Fibroblast of lung (primary cell): ENCODE measurements around the gene TMED9. TPM values are rescaled to one million over a fixed set of nuclear protein-coding genes. Genes with fewer than 3 reads are reported as not detected.

Experiments used
- DNase-seq, 2 donors: peaks; one replicate each; pipeline versions ENCODE4 v3.0.0 to v3.0.0-alpha.2; 2010; ENCODE audit warnings: low read depth in 2 of 2
- H2AFZ ChIP-seq: 2 replicates; pipeline ENCODE4 v1.5.1; 2012; ENCODE audit warnings: low read length, control low read depth, inconsistent platforms
- H3K27ac ChIP-seq: 2 replicates; pipeline ENCODE4 v1.5.1; 2011; ENCODE audit warnings: low read length, control low read depth; ENCODE audit not compliant: insufficient read depth
- H3K27me3 ChIP-seq: 2 replicates; pipeline ENCODE4 v1.5.1; 2011; ENCODE audit warnings: mild to moderate bottlenecking, low read length; ENCODE audit not compliant: control insufficient read depth, insufficient read depth
- H3K36me3 ChIP-seq: 2 replicates; pipeline ENCODE4 v1.5.1; 2011; ENCODE audit warnings: low read length; ENCODE audit not compliant: control insufficient read depth, insufficient read depth
- H3K4me1 ChIP-seq: 2 replicates; pipeline ENCODE4 v1.5.1; 2011; ENCODE audit warnings: low read length; ENCODE audit not compliant: control insufficient read depth, insufficient read depth; ENCODE audit errors: extremely low read depth
- H3K4me2 ChIP-seq: 2 replicates; pipeline ENCODE4 v1.5.1; 2011; ENCODE audit warnings: low read length, control low read depth; ENCODE audit not compliant: insufficient read depth; ENCODE audit errors: extremely low read depth
- H3K4me3 ChIP-seq, 4 experiments: fragments of 200-600 bp in 1 of 4; sonication (generic) in 1 of 4; replicated peaks in 1 of 4; 2 replicates each; pipeline ENCODE4 v1.5.1; 2011 to 2016; ENCODE audit warnings: low read length in 4 of 4, low read depth in 3 of 4, mild to moderate bottlenecking in 3 of 4, control low read depth in 2 of 4, inconsistent platforms in 1 of 4, mixed read lengths in 1 of 4; ENCODE audit not compliant: insufficient read depth in 1 of 4; ENCODE audit errors: control extremely low read depth in 1 of 4
- H3K79me2 ChIP-seq: 2 replicates; pipeline ENCODE4 v1.5.1; 2012; ENCODE audit warnings: mild to moderate bottlenecking, low read length, inconsistent platforms; ENCODE audit not compliant: control insufficient read depth, insufficient read depth
- H3K9ac ChIP-seq: 2 replicates; pipeline ENCODE4 v1.5.1; 2011; ENCODE audit warnings: mild to moderate bottlenecking, low read length, control low read depth; ENCODE audit not compliant: insufficient read depth
- H3K9me3 ChIP-seq: 2 replicates; pipeline ENCODE4 v1.5.1; 2012; ENCODE audit warnings: low read depth, low read length; ENCODE audit not compliant: control insufficient read depth, insufficient read depth
- H4K20me1 ChIP-seq: 2 replicates; pipeline ENCODE4 v1.5.1; 2011; ENCODE audit warnings: low read length; ENCODE audit not compliant: control insufficient read depth, insufficient read depth; ENCODE audit errors: extremely low read depth
- CTCF ChIP-seq, 2 donors: IDR thresholded peaks in 1 of 2; conservative IDR thresholded peaks in 1 of 2; 1 replicate in 1 of 2; 2 replicates in 1 of 2; pipeline ENCODE4 v1.5.1; 2011 to 2012; ENCODE audit warnings: low read length in 2 of 2, control low read depth in 1 of 2, inconsistent platforms in 1 of 2, low read depth in 1 of 2, mild to moderate bottlenecking in 1 of 2
- EZH2 ChIP-seq: IDR thresholded peaks from 2 replicates; pipeline ENCODE4 v1.5.1; 2012; ENCODE audit warnings: low read length, control low read depth, mild to moderate bottlenecking; ENCODE audit errors: missing control alignments
- polyA plus RNA-seq, 2 donors: library from polyadenylated mRNA; depleted of rRNA in 1 of 2; stranded (reverse) in 1 of 2; unstranded in 1 of 2; fragments of >200 nt; gene quantifications; 2 replicates each; pipeline ENCODE4 v1.2.1, GENCODE V29; 2011 to 2012; ENCODE audit warnings: missing spikeins in 1 of 2
- total RNA-seq: library from RNA; depleted of rRNA; stranded (reverse); fragments of >200 nt; gene quantifications from 2 replicates; pipeline ENCODE4 v1.2.1, GENCODE V29; 2014

The TMED9 gene
- total and polyA plus RNA-seq, 2 donors (not counting 1 experiment from before 2014, with no cell fraction given) = 139 to 355 TPM

GRCh38 chr5:177546258-177546741 is 45.7 kb upstream of the TMED9 start:
- TF ChIP-seq CTCF (conservative IDR thresholded peaks at IDR 0.05 in 1 of 2, IDR thresholded peaks at IDR 0.05 in 1 of 2; ENCODE audit: low read depth in 1 of 2, low read length in 2 of 2) (no peak), EZH2 (no peak)
- Histone ChIP-seq H3K36me3 (peaks cover 9% of the 10 kb centered on the region), H3K4me1 (peaks cover 27% of the 10 kb centered on the region), H4K20me1 (no peaks in the 10 kb centered on the region), H3K4me2 (peak overlapping the region; percentile 44), H3K4me3 (peak overlapping the region in 1 of 4 experiments; percentile 2), H2AFZ (no peak overlapping the region), H3K27ac (peak overlapping the region; percentile 76), H3K9ac (no peak overlapping the region), H3K79me2 (peaks cover 67% of the 10 kb centered on the region), H3K27me3 (no peaks in the 10 kb centered on the region), H3K9me3 (no peaks in the 10 kb centered on the region)
- DNase-seq = peak; percentile 97 to 99

GRCh38 chr5:177547736-177548135 is 44.3 kb upstream of the TMED9 start:
- Histone ChIP-seq H2AFZ (no peak overlapping the region), H3K4me1 (peaks cover 27% of the 10 kb centered on the region), H4K20me1 (no peaks in the 10 kb centered on the region), H3K4me3 (no peak overlapping the region), H3K27me3 (no peaks in the 10 kb centered on the region), H3K36me3 (peaks cover 5% of the 10 kb centered on the region), H3K9me3 (no peaks in the 10 kb centered on the region), H3K27ac (peak overlapping the region; percentile 37), H3K79me2 (peaks cover 69% of the 10 kb centered on the region), H3K4me2 (no peak overlapping the region), H3K9ac (no peak overlapping the region)
- TF ChIP-seq CTCF (conservative IDR thresholded peaks at IDR 0.05 in 1 of 2, IDR thresholded peaks at IDR 0.05 in 1 of 2; ENCODE audit: low read depth in 1 of 2, low read length in 2 of 2) (no peak), EZH2 (no peak)
- DNase-seq = peak in 1 of 2 donors; percentile 25

GRCh38 chr5:177548495-177548894 is 43.5 kb upstream of the TMED9 start:
- Histone ChIP-seq H3K27me3 (no peaks in the 10 kb centered on the region), H3K4me3 (no peak overlapping the region), H3K9me3 (no peaks in the 10 kb centered on the region), H3K9ac (no peak overlapping the region), H3K4me2 (no peak overlapping the region), H3K4me1 (peaks cover 27% of the 10 kb centered on the region), H4K20me1 (no peaks in the 10 kb centered on the region), H3K27ac (no peak overlapping the region), H3K79me2 (peaks cover 69% of the 10 kb centered on the region), H2AFZ (no peak overlapping the region), H3K36me3 (peaks cover 5% of the 10 kb centered on the region)
- DNase-seq = no peak
- TF ChIP-seq CTCF (conservative IDR thresholded peaks at IDR 0.05 in 1 of 2, IDR thresholded peaks at IDR 0.05 in 1 of 2; ENCODE audit: low read depth in 1 of 2, low read length in 2 of 2) (no peak), EZH2 (no peak)
